HG03064 (cell line): Measurements from ENCODE around the gene TGM1.
A peak's percentile ranks its signal among the peaks of the same experiment; 100 is the strongest.
"Not testable (repeated sequence)": the region's sequence is repeated elsewhere in the genome, so short reads cannot be mapped to it uniquely, and the experiment has no call there.

ENCODE experiments used
- ATAC-seq: cut with Tn5 transposase; IDR thresholded peaks from one replicate; pipeline ENCODE4 v1.9.1; 2021; ENCODE audit warnings: low read depth; ENCODE audit not compliant: unreplicated experiment

TGM1 gene

GRCh38 chr14:24255438-24255837 is 7.5 kb downstream of the TGM1 start:
- ATAC-seq = no peak

GRCh38 chr14:24254630-24255392 is 8.2 kb downstream of the TGM1 start:
- no peak for ATAC-seq

GRCh38 chr14:24253936-24254335 is 9.0 kb downstream of the TGM1 start:
- ATAC-seq = no peak

GRCh38 chr14:24252289-24253124 is 10.5 kb downstream of the TGM1 start:
- no peak for ATAC-seq

DNA sequence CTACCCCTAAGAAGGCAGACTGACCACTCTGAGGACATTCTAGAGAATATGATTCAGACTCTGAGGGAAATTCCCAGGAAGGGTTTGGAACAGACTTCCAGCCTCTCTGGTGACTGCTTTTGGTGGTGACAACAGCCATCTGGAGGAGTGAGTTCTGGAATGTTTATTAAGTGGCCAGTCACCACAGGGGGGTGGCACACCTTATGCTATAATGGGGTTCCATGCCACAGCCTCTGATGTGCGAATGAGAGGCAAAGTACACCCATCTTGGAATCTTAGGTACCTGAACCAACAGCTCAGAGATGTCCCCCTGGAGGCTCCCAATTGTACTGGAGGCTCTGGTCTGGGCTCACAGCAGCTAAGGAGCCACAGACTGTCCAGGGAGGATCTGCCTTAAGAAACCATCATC is 11.1 kb downstream of the TGM1 start:
- no peak for ATAC-seq

- ATAC-seq = no peak
These were observed 12.6 kb downstream of the TGM1 start for GRCh38 chr14:24250354-24250753.

DNA sequence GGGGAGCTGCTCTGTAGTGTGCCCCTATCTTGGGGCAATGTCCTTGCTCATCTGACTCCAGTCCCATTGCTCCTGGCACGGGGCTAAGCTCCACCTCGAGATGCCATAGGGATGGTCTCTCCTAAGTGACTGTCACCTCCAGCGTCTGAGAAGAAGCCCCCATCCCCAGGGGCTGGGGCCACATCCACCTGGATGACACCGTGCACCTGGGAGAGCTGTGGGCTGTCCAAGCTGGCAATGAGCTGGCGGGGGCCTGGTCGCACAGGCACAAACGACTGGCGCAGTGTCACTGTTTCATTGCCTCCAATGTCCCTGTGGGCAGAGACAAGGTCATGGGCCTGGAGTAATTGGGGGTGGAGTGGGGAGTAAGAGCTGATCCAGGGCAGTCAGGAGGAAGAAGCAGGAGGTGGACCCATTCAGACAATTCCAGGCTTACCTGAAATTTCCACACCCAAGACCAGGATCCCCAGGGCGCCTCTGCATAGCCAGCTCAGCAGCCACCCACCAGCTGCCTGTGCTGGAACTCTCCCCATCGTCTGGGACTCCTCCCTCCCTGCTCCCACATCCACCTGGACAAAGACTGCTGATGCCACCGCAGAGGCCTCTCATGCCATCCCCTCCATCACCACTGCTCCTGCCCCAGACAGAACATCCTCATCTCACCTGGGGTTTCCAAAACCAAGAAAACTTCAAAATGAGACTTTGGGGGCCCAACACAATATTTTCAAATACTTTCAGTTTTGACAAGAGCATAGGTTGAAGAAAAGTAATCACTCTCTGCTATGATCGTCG is 13.6 kb downstream of the TGM1 start:
- ATAC-seq = no peak

GRCh38 chr14:24247422-24247821 is 15.6 kb downstream of the TGM1 start:
- no peak for ATAC-seq

- ATAC-seq = no peak
These were observed 16.2 kb downstream of the TGM1 start for GRCh38 chr14:24246765-24247212.

- ATAC-seq = not testable (repeated sequence)
These were observed 17.6 kb downstream of the TGM1 start for GRCh38 chr14:24245350-24245749.

GRCh38 chr14:24243336-24243836 is 19.6 kb downstream of the TGM1 start:
- no peak for ATAC-seq

GRCh38 chr14:24241829-24242443 is 21.0 kb downstream of the TGM1 start:
- peak; percentile 78 for ATAC-seq

DNA sequence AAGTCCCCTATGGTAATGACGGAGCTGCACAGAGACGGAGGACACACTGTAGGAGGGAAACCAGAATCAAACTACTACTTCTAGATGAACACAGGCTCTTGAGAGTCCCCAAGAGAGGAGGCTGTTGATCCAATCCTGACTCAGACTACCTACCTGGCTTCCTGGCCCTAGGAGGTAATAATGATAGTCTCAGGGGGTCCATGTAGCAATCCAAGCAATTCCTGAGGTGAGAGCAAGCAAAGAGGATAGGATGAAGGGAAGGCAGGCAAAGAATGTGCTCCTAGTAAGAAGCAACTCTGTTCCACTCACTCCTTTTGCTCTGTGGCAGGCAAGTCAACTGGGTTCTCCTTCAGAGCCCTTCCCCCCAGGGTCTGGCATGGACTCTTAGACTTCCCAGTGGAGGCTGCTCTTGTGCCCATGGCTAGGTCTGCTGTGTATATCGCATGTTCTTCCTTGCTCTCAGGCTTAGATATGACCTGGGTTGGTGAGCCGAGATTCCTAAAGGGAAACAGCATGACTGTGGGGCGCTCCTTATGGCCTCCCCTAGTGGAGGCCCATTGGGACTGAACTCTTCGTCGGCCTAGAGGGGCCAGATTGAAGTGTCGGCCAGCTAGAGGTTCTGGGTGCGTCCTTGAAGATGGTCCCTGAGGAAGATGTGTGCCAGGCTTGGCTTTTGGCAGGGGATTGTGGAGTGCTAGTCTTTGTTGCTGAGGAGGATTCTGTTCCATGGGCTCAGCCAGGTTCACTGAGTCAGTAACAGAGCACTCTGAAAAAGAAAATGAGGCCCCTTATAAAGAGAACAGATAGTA is 22.7 kb downstream of the TGM1 start:
- no peak for ATAC-seq

DNA sequence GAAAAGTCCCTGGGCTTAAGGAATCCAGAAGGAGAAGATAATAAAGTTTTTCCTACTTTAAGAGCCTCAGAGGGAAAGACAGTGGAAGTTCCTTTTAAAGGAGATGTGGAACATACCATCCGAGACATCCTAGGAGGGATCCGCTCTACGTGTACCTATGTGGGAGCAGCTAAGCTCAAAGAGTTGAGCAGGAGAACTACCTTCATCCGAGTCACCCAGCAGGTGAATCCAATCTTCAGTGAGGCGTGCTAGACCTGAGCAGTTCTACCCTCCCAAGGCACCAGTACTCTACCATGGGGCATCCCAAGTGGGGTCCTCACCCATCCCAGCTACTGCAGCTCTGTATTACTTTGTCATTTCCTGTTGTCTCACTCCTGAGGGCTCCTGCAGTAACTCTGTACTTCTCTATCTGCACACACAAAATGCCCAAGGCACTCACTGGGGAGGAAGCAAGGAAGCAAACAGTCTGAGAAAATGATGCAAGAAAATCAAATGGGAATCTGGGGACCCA is 24.4 kb downstream of the TGM1 start:
- no peak for ATAC-seq

DNA sequence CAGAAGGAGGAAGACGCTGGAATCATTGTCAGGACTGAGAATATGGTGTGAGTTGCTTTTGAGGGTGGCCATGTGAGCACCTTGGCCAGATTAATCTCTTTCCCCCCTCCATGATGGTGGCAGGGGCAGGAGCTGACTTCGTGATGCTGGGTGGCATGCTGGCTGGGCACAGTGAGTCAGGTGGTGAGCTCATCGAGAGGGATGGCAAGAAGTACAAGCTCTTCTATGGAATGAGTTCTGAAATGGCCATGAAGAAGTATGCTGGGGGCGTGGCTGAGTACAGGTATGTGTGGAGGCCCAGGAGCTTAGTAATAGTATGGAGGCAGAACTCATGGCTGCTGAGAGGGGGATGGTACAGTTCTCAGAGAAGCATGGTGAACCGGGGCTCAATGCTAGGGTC is 24.9 kb downstream of the TGM1 start:
- ATAC-seq = no peak

DNA sequence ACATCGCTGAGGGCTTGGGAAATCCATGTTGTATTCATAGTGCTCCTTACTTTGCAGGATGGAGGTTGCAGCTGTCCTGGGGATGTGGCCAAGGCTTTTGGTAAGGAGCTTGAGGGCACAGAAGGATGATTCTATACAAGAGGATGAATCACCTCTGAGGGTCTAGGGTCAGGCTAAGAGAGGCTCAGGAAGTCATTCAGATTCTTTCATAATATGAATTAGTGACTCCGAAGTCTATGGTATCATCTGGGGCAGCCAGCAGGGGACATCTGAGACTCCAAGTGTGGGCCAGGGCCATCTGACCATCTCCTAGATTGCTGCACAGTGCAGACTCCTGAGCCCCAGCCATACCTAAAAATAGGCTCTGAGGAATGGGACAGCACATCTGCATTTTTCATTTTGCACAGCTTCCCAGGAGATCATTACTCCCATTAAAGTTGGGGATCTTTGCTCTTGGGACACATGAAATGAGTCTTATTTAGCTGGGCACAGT is 25.5 kb downstream of the TGM1 start:
- ATAC-seq = no peak

DNA sequence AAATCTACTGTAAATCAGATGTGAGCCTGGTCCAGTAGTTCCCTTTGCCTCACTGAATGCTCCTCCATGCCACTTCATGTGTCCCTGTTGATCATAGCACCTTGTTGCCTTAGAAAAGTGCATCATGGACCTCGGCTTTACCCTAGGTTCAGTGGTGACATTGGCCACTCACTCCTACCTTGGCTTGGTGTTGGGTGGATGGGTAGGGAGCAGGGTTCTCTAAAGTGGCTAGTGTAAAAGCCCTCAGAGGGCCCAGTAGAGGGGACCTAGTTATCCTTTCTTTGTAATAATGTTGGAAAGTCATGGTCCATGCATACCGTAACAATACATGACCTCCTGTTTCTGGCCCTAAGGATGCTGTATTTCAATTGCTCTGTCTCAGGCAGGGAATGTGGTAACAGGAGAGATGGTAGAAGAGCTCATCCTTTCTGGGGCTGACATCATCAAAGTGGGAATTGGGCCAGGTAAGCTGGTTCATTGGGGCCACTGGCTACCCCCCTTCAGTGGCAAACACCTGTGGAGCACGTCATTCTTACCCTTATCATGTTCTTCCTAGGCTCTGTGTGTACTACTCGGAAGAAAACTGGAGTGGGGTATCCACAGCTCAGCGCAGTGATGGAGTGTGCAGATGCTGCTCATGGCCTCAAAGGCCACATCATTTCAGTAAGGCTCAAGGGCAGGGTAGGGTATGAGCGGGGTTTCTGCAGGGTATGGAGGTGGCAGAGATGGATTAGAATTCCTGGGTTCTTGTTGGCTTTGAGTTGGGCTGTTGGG is 26.1 kb downstream of the TGM1 start:
- ATAC-seq = no peak
